Stimulated activated memory B cell treated with anti-CD40 and anti-IgM and Interleukin-4, amounts not matched to agents 10 μg/mL and 1 μg/mL and 100 μg/mL, for 72 hours (primary cell): ENCODE data around the gene GAS2L1.

Experiments
- ATAC-seq: fragments of 150-1000 bp; cut with Tn5 transposase; 2 replicates; pipeline ENCODE4 v1.10.0; 2021
- H3K27ac Mint-ChIP-seq: one replicate; pipeline ENCODE4 v1.8.0; 2022; ENCODE audit warnings: mild to moderate bottlenecking, mixed read lengths
- H3K27me3 Mint-ChIP-seq: one replicate; pipeline ENCODE4 v1.8.0; 2022; ENCODE audit warnings: mixed read lengths
- H3K36me3 Mint-ChIP-seq: one replicate; pipeline ENCODE4 v1.8.0; 2022; ENCODE audit warnings: mixed read lengths
- H3K4me1 Mint-ChIP-seq: one replicate; pipeline ENCODE4 v1.8.0; 2022; ENCODE audit warnings: mixed read lengths
- H3K4me3 Mint-ChIP-seq: one replicate; pipeline ENCODE4 v1.8.0; 2022; ENCODE audit warnings: mild to moderate bottlenecking, moderate library complexity, mixed read lengths
- H3K9me3 Mint-ChIP-seq: one replicate; pipeline ENCODE4 v1.8.0; 2022; ENCODE audit warnings: mixed read lengths

The GAS2L1 gene

GRCh38 chr22:29269230-29269604, 37.2 kb upstream of the GAS2L1 start:
- peak overlapping the region; percentile 84 for H3K4me3 Mint-ChIP-seq
- no peaks in the 10 kb centered on the region for H3K27me3 Mint-ChIP-seq
- no peaks in the 10 kb centered on the region for H3K9me3 Mint-ChIP-seq
- H3K27ac Mint-ChIP-seq, result peak overlapping the region; percentile 98
- H3K36me3 Mint-ChIP-seq, result peaks cover 41% of the 10 kb centered on the region
- no peak for ATAC-seq
- H3K4me1 Mint-ChIP-seq, result peaks cover 62% of the 10 kb centered on the region

GRCh38 chr22:29269731-29270474, 36.5 kb upstream of the GAS2L1 start:
- peak overlapping the region; percentile 84 for H3K4me3 Mint-ChIP-seq
- H3K4me1 Mint-ChIP-seq, result peaks cover 67% of the 10 kb centered on the region
- H3K36me3 Mint-ChIP-seq, result peaks cover 48% of the 10 kb centered on the region
- H3K27ac Mint-ChIP-seq, result peak overlapping the region; percentile 98
- H3K27me3 Mint-ChIP-seq, result no peaks in the 10 kb centered on the region
- ATAC-seq, result no peak
- H3K9me3 Mint-ChIP-seq, result no peaks in the 10 kb centered on the region

GRCh38 chr22:29270475-29271271, 35.8 kb upstream of the GAS2L1 start:
- Mint-ChIP-seq H3K4me1 (peaks cover 71% of the 10 kb centered on the region), H3K4me3 (peak overlapping the region; percentile 84), H3K36me3 (peaks cover 52% of the 10 kb centered on the region), H3K27me3 (no peaks in the 10 kb centered on the region), H3K27ac (peak overlapping the region; percentile 53), H3K9me3 (no peaks in the 10 kb centered on the region)
- ATAC-seq, result no peak

GRCh38 chr22:29272624-29273023, 33.8 kb upstream of the GAS2L1 start:
- peaks cover 65% of the 10 kb centered on the region for H3K36me3 Mint-ChIP-seq
- no peaks in the 10 kb centered on the region for H3K9me3 Mint-ChIP-seq
- no peaks in the 10 kb centered on the region for H3K27me3 Mint-ChIP-seq
- H3K27ac Mint-ChIP-seq, result no peak overlapping the region
- no peak overlapping the region for H3K4me3 Mint-ChIP-seq
- H3K4me1 Mint-ChIP-seq, result peaks cover 61% of the 10 kb centered on the region
- ATAC-seq, result no peak

- Mint-ChIP-seq H3K4me3 (no peak overlapping the region), H3K4me1 (peaks cover 54% of the 10 kb centered on the region), H3K27me3 (no peaks in the 10 kb centered on the region), H3K36me3 (peaks cover 77% of the 10 kb centered on the region), H3K27ac (no peak overlapping the region), H3K9me3 (no peaks in the 10 kb centered on the region)
- no peak for ATAC-seq
Observed at GRCh38 chr22:29275167-29275566, 31.3 kb upstream of the GAS2L1 start.

GRCh38 chr22:29275819-29276565, 30.5 kb upstream of the GAS2L1 start:
- Mint-ChIP-seq H3K4me1 (peaks cover 45% of the 10 kb centered on the region), H3K36me3 (peaks cover 79% of the 10 kb centered on the region), H3K27ac (peak overlapping the region; percentile 27), H3K9me3 (no peaks in the 10 kb centered on the region), H3K27me3 (no peaks in the 10 kb centered on the region), H3K4me3 (no peak overlapping the region)
- no peak for ATAC-seq

GRCh38 chr22:29277927-29278326, 28.5 kb upstream of the GAS2L1 start:
- H3K4me1 Mint-ChIP-seq, result peaks cover 31% of the 10 kb centered on the region
- no peaks in the 10 kb centered on the region for H3K27me3 Mint-ChIP-seq
- H3K36me3 Mint-ChIP-seq, result peaks cover 89% of the 10 kb centered on the region
- no peak for ATAC-seq
- H3K27ac Mint-ChIP-seq, result no peak overlapping the region
- H3K9me3 Mint-ChIP-seq, result no peaks in the 10 kb centered on the region
- no peak overlapping the region for H3K4me3 Mint-ChIP-seq

- no peak overlapping the region for H3K27ac Mint-ChIP-seq
- H3K27me3 Mint-ChIP-seq, result no peaks in the 10 kb centered on the region
Observed at GRCh38 chr22:29284196-29284595, 22.3 kb upstream of the GAS2L1 start.

GRCh38 chr22:29288837-29289236, 17.6 kb upstream of the GAS2L1 start:
- peaks cover 78% of the 10 kb centered on the region for H3K36me3 Mint-ChIP-seq
- H3K4me1 Mint-ChIP-seq, result peaks cover 25% of the 10 kb centered on the region
- ATAC-seq, result no peak
- H3K27me3 Mint-ChIP-seq, result no peaks in the 10 kb centered on the region
- H3K4me3 Mint-ChIP-seq, result no peak overlapping the region
- peak overlapping the region; percentile 58 for H3K27ac Mint-ChIP-seq
- H3K9me3 Mint-ChIP-seq, result no peaks in the 10 kb centered on the region

More at GRCh38 chr22:29284196-29284595, 22.3 kb upstream of the GAS2L1 start:
- H3K9me3 Mint-ChIP-seq, result no peaks in the 10 kb centered on the region
- no peak for ATAC-seq
- peaks cover 90% of the 10 kb centered on the region for H3K36me3 Mint-ChIP-seq
- no peak overlapping the region for H3K4me3 Mint-ChIP-seq
- peaks cover 18% of the 10 kb centered on the region for H3K4me1 Mint-ChIP-seq

- no peaks in the 10 kb centered on the region for H3K27me3 Mint-ChIP-seq
- H3K27ac Mint-ChIP-seq, result no peak overlapping the region
- H3K36me3 Mint-ChIP-seq, result peaks cover 68% of the 10 kb centered on the region
- peaks cover 17% of the 10 kb centered on the region for H3K4me1 Mint-ChIP-seq
- H3K4me3 Mint-ChIP-seq, result no peak overlapping the region
- H3K9me3 Mint-ChIP-seq, result no peaks in the 10 kb centered on the region
- ATAC-seq, result no peak
Observed at GRCh38 chr22:29290061-29290460, 16.4 kb upstream of the GAS2L1 start.

GRCh38 chr22:29291215-29291614, 15.2 kb upstream of the GAS2L1 start:
- Mint-ChIP-seq H3K9me3 (no peaks in the 10 kb centered on the region), H3K4me1 (peaks cover 17% of the 10 kb centered on the region)

GRCh38 chr22:29292379-29292778, 14.1 kb upstream of the GAS2L1 start:
- ATAC-seq, result no peak
- H3K27me3 Mint-ChIP-seq, result no peaks in the 10 kb centered on the region
- peaks cover 17% of the 10 kb centered on the region for H3K4me1 Mint-ChIP-seq
- no peak overlapping the region for H3K27ac Mint-ChIP-seq
- peaks cover 60% of the 10 kb centered on the region for H3K36me3 Mint-ChIP-seq
- no peak overlapping the region for H3K4me3 Mint-ChIP-seq
- H3K9me3 Mint-ChIP-seq, result no peaks in the 10 kb centered on the region

More at GRCh38 chr22:29291215-29291614, 15.2 kb upstream of the GAS2L1 start:
- Mint-ChIP-seq H3K27me3 (no peaks in the 10 kb centered on the region), H3K4me3 (no peak overlapping the region), H3K27ac (no peak overlapping the region), H3K36me3 (peaks cover 64% of the 10 kb centered on the region)
- no peak for ATAC-seq

- Mint-ChIP-seq H3K36me3 (peaks cover 51% of the 10 kb centered on the region), H3K4me1 (peaks cover 5% of the 10 kb centered on the region), H3K4me3 (no peak overlapping the region), H3K27me3 (no peaks in the 10 kb centered on the region), H3K9me3 (no peaks in the 10 kb centered on the region), H3K27ac (no peak overlapping the region)
- ATAC-seq, result no peak
Observed at GRCh38 chr22:29298641-29299040, 7.8 kb upstream of the GAS2L1 start.

- Mint-ChIP-seq H3K4me1 (peaks cover 7% of the 10 kb centered on the region), H3K27ac (no peak overlapping the region), H3K4me3 (no peak overlapping the region), H3K9me3 (no peaks in the 10 kb centered on the region), H3K36me3 (peaks cover 51% of the 10 kb centered on the region), H3K27me3 (peaks cover 6% of the 10 kb centered on the region)
- ATAC-seq, result no peak
Observed at GRCh38 chr22:29299136-29299900, 7.1 kb upstream of the GAS2L1 start.

- H3K4me1 Mint-ChIP-seq, result peaks cover 9% of the 10 kb centered on the region
- ATAC-seq, result no peak
- peaks cover 17% of the 10 kb centered on the region for H3K27me3 Mint-ChIP-seq
- no peak overlapping the region for H3K27ac Mint-ChIP-seq
- peaks cover 51% of the 10 kb centered on the region for H3K36me3 Mint-ChIP-seq
- H3K4me3 Mint-ChIP-seq, result no peak overlapping the region
- H3K9me3 Mint-ChIP-seq, result no peaks in the 10 kb centered on the region
Observed at GRCh38 chr22:29300467-29300806, 6.0 kb upstream of the GAS2L1 start.
